Amniotic epithelial cell (primary cell): Measurements from ENCODE around the gene CDKN3.

Experiments used
- DNase-seq: peaks from one replicate; pipeline ENCODE4 v3.0.0-alpha.2; 2010; ENCODE audit warnings: low read depth

CDKN3 gene

GRCh38 chr14:54396493-54397335 is at the start of gene CDKN3:
Gene CDKN3 (plus strand): TSS chr14:54397007. CDS start chr14:54397069, 62 bp downstream.
- peak; percentile 99 for DNase-seq

GRCh38 chr14:54347044-54347443 is 49.8 kb upstream of the CDKN3 start:
- DNase-seq = no peak

GRCh38 chr14:54348001-54348611 is 48.7 kb upstream of the CDKN3 start:
- DNase-seq = no peak

GRCh38 chr14:54348923-54349620 is 47.7 kb upstream of the CDKN3 start:
- peak; percentile 60 for DNase-seq

- no peak for DNase-seq
These were observed 47.1 kb upstream of the CDKN3 start for GRCh38 chr14:54349713-54350112.

GRCh38 chr14:54350203-54350602 is 46.6 kb upstream of the CDKN3 start:
- no peak for DNase-seq

- DNase-seq = no peak
These were observed 43.5 kb upstream of the CDKN3 start for GRCh38 chr14:54353266-54353665.

GRCh38 chr14:54353694-54354093 is 43.1 kb upstream of the CDKN3 start:
- no peak for DNase-seq

- DNase-seq = peak; percentile 79
These were observed 42.7 kb upstream of the CDKN3 start for GRCh38 chr14:54354096-54354495.

GRCh38 chr14:54354968-54355641 is 41.7 kb upstream of the CDKN3 start:
- no peak for DNase-seq

GRCh38 chr14:54355698-54356097 is 41.1 kb upstream of the CDKN3 start:
- no peak for DNase-seq

GRCh38 chr14:54356172-54356571 is 40.6 kb upstream of the CDKN3 start:
- no peak for DNase-seq

- no peak for DNase-seq
These were observed 36.1 kb upstream of the CDKN3 start for GRCh38 chr14:54360667-54361066.

GRCh38 chr14:54362089-54362504 is 34.7 kb upstream of the CDKN3 start:
- DNase-seq = no peak

GRCh38 chr14:54362759-54363437 is 33.9 kb upstream of the CDKN3 start:
- DNase-seq = no peak

GRCh38 chr14:54364555-54365415 is 32.0 kb upstream of the CDKN3 start:
- DNase-seq = peak; percentile 80

- DNase-seq = peak; percentile 80
These were observed 29.8 kb upstream of the CDKN3 start for GRCh38 chr14:54366736-54367735.

GRCh38 chr14:54368291-54368690 is 28.5 kb upstream of the CDKN3 start:
- DNase-seq = no peak

GRCh38 chr14:54369343-54369742 is 27.5 kb upstream of the CDKN3 start:
- no peak for DNase-seq
